ENCODE measurements around the gene HOXB8. TPM values are rescaled to one million over a fixed set of nuclear protein-coding genes. Genes with fewer than 3 reads are reported as not detected.

HOXB8 gene
- total and polyA plus RNA-seq, 2 donors (not counting 3 experiments of a cell fraction or from before 2014, with no cell fraction given), result 1.7 to 2.4 TPM

GRCh38 chr17:48597778-48598631 is 17.1 kb downstream of the HOXB8 start:
- Histone ChIP-seq H3K9me1 (replicated peaks; ENCODE audit: control insufficient read depth, extremely low read depth, insufficient read depth, low read length) (no peaks in the 10 kb centered on the region), H4K20me1 (replicated peaks; ENCODE audit: control insufficient read depth, extremely low read depth, insufficient read depth, low read length) (no peaks in the 10 kb centered on the region), H3K4me2 (ENCODE audit: insufficient read depth, low read length) (peak overlapping the region; percentile 28), H3K27ac (ENCODE audit: insufficient read depth, low read depth, low read length) (peak overlapping the region; percentile 36), H3K79me2 (ENCODE audit: control insufficient read depth, insufficient read depth, low read length) (peaks cover 77% of the 10 kb centered on the region), H3K9me3 (replicated peaks; ENCODE audit: control insufficient read depth, insufficient read depth, low read length) (no peaks in the 10 kb centered on the region), H3K36me3 (ENCODE audit: control insufficient read depth in 2 of 2, extremely low read depth in 1 of 2, insufficient read depth in 2 of 2, low read length in 2 of 2) (peaks cover 3% of the 10 kb centered on the region in 2 experiments), H2AFZ (ENCODE audit: low read depth, low read length) (peak overlapping the region; percentile 37), H3K9ac (replicated peaks; ENCODE audit: extremely low read depth, insufficient read depth, low read length) (peak overlapping the region; percentile 55), H3K27me3 (ENCODE audit: control insufficient read depth in 2 of 2, insufficient read depth in 2 of 2, low read length in 2 of 2) (no peaks in the 10 kb centered on the region), H3K4me1 (ENCODE audit: control insufficient read depth, extremely low read depth, insufficient read depth, low read length) (peaks cover 33% of the 10 kb centered on the region), H3K4me3 (replicated peaks in 1 of 3; ENCODE audit: insufficient read depth in 1 of 3, low read depth in 1 of 3, low read length in 3 of 3) (peak overlapping the region; percentile 35 to 43 (median 36))
- peak; percentile 79 for FAIRE-seq
- no TSS peak for BruUV-seq (replicated peaks)
- no peak for TF ChIP-seq MAX (IDR thresholded peaks at IDR 0.05; ENCODE audit: insufficient read depth, insufficient read length)
- TF ChIP-seq EZH2 (IDR thresholded peaks at IDR 0.05; ENCODE audit: borderline replicate concordance, low read depth, low read length, severe bottlenecking), result no peak
- TF ChIP-seq POLR2AphosphoS5 (IDR thresholded peaks at IDR 0.05; ENCODE audit: insufficient read depth, low read depth, low read length), result peak; percentile 43
- TF ChIP-seq POLR2A (IDR thresholded peaks at IDR 0.05; ENCODE audit: low read depth, low read length), result peak; percentile 58
- TF ChIP-seq CTCF (IDR thresholded peaks at IDR 0.05; ENCODE audit: extremely low read depth in 1 of 2, insufficient read depth in 1 of 2, low read depth in 1 of 2, low read length in 2 of 2), result no peak
- ChIA-PET CTCF (interaction anchor here (0.7 to 1.8 kb wide), 5 partner anchors 10 to 382 kb away, joined by 3 to 5 read pairs (median 3); no protein-coding TSS in a partner anchor), POLR2A (interaction anchor here (1.0 kb wide), 1 partner anchor 15 kb away, joined by 4 read pairs; no protein-coding TSS in a partner anchor)
- dilution Hi-C loops (cut with MboI; ENCODE audit: extremely low pct_ligation_motif_present, low sequenced_read_pairs) (no loop called here), intact Hi-C loops (cut with micrococcal nuclease) (no loop called here)
- DNase-seq (ENCODE audit: low read depth, low spot score), result peak; percentile 65
